T-cell (primary cell): Measurements from ENCODE around the gene RAB7A. TPM values are rescaled to one million over a fixed set of nuclear protein-coding genes. Genes with fewer than 3 reads are reported as not detected.

Experiments used
- ATAC-seq, 4 experiments: fragments of 200-7000 bp in 3 of 4; fragments of 150-1000 bp in 1 of 4; cut with Tn5 transposase; replicated peaks in 1 of 4; 1 replicate in 3 of 4; 2 replicates in 1 of 4; pipeline ENCODE4 v1.10.0; 2021; ENCODE audit warnings: moderate library complexity in 3 of 4, mild to moderate bottlenecking in 2 of 4, moderate number of reproducible peaks in 1 of 4
- CTCF ChIA-PET, 2 donors: fragments of 300-600 bp; sonication (Branson Sonifier 250); formaldehyde crosslinking; loops; one replicate each; lab custom pipeline; 2022; ENCODE audit warnings: antibody characterized with exemption in 2 of 2; lab: Charles Lee
- POLR2A ChIA-PET, 2 donors: fragments of 300-600 bp; sonication (Branson Sonifier 250); formaldehyde crosslinking; loops; one replicate each; lab custom pipeline; 2022; ENCODE audit warnings: antibody characterized with exemption in 2 of 2; lab: Charles Lee
- DNase-seq, 35 experiments: peaks; one replicate each; pipeline versions ENCODE4 v3.0.0 to v3.0.0-alpha.2; 2013 to 2023
- H3K27ac ChIP-seq: one replicate; pipeline ENCODE4 v1.5.1; 2013; ENCODE audit warnings: low read length
- H3K27me3 ChIP-seq, 2 experiments: replicated peaks in 1 of 2; 1 replicate in 1 of 2; 2 replicates in 1 of 2; pipeline versions ENCODE4 v1.6.1 to v1.7.0; 2013; ENCODE audit warnings: low read length in 1 of 2, mixed read lengths in 1 of 2; ENCODE audit not compliant: control insufficient read depth in 2 of 2, insufficient read depth in 2 of 2; ENCODE audit errors: extremely low read depth in 1 of 2
- H3K36me3 ChIP-seq, 2 donors: 1 replicate in 1 of 2; 2 replicates in 1 of 2; pipeline versions ENCODE4 v1.6.1 to v1.7.0; 2013; ENCODE audit warnings: low read length in 1 of 2; ENCODE audit not compliant: control insufficient read depth in 2 of 2, insufficient read depth in 1 of 2; ENCODE audit errors: extremely low read depth in 1 of 2
- H3K4me1 ChIP-seq, 2 experiments: 1 replicate in 1 of 2; 2 replicates in 1 of 2; pipeline versions ENCODE4 v1.6.1 to v1.7.0; 2013; ENCODE audit warnings: low read length in 2 of 2, mixed read lengths in 1 of 2; ENCODE audit not compliant: insufficient read depth in 2 of 2, control insufficient read depth in 1 of 2; ENCODE audit errors: extremely low read depth in 1 of 2
- H3K4me3 ChIP-seq, 2 donors: 1 replicate in 1 of 2; 2 replicates in 1 of 2; pipeline versions ENCODE4 v1.5.1 to v1.7.0; 2013; ENCODE audit warnings: mild to moderate bottlenecking in 2 of 2, low read length in 1 of 2, moderate library complexity in 1 of 2; ENCODE audit not compliant: control insufficient read depth in 1 of 2; ENCODE audit errors: extremely low read depth in 1 of 2
- H3K9me3 ChIP-seq: 2 replicates; pipeline ENCODE4 v1.7.0; 2013
- H3K27ac Mint-ChIP-seq, 2 donors: one replicate each; pipeline ENCODE4 v1.8.0; 2020 to 2021; ENCODE audit warnings: mild to moderate bottlenecking in 2 of 2, mixed read lengths in 2 of 2
- H3K27me3 Mint-ChIP-seq, 2 donors: one replicate each; pipeline ENCODE4 v1.8.0; 2021 to 2022; ENCODE audit warnings: mixed read lengths in 2 of 2
- H3K36me3 Mint-ChIP-seq: one replicate; pipeline ENCODE4 v1.8.0; 2021; ENCODE audit warnings: mixed read lengths
- H3K4me1 Mint-ChIP-seq, 3 donors: one replicate each; pipeline ENCODE4 v1.8.0; 2020 to 2022; ENCODE audit warnings: mixed read lengths in 3 of 3, mild to moderate bottlenecking in 1 of 3
- H3K4me3 Mint-ChIP-seq, 3 donors: one replicate each; pipeline ENCODE4 v1.8.0; 2020 to 2022; ENCODE audit warnings: mild to moderate bottlenecking in 3 of 3, mixed read lengths in 3 of 3, moderate library complexity in 3 of 3
- H3K9me3 Mint-ChIP-seq, 3 donors: one replicate each; pipeline ENCODE4 v1.8.0; 2020 to 2022; ENCODE audit warnings: mixed read lengths in 3 of 3
- WGBS: methylation state at CpG from one replicate; pipeline ENCODE4 v1.1.5; 2013; ENCODE audit warnings: missing lambda C conversion rate; ENCODE audit not compliant: insufficient coverage; 5-methylcytosine and 5-hydroxymethylcytosine counted together
- total RNA-seq, 35 experiments: library from RNA in 6 of 35; stranded (reverse) in 6 of 35; fragments of 120-200 nt in 1 of 35; gene quantifications; one replicate each; pipeline versions ENCODE4 v1.2.1 to v1.2.4 and lab custom pipeline; 2013 to 2026

The RAB7A gene
- total RNA-seq, 5 donors from 2014 or later (not counting 1 experiment from before 2014, with no cell fraction given), result 130 to 161 (median 140) TPM

- 86% methylated on average over 3 of the region's 11 CpGs for WGBS
- Histone ChIP-seq H3K4me1 (peaks cover 0 to 12% of the 10 kb centered on the region in 2 experiments), H3K4me3 (no peak overlapping the region), H3K9me3 (no peaks in the 10 kb centered on the region), H3K36me3 (no peaks in the 10 kb centered on the region), H3K27ac (no peak overlapping the region), H3K27me3 (peaks cover 0 to 20% of the 10 kb centered on the region in 2 experiments)
- ChIA-PET POLR2A (interaction anchor here in 1 of 2 donors (0.6 kb wide), 1 partner anchor 73 kb away, joined by 3 read pairs; no protein-coding TSS in a partner anchor), CTCF (no interaction called here)
- Mint-ChIP-seq H3K4me1 (peaks cover 1 to 6% (median 2%) of the 10 kb centered on the region in 3 donors), H3K9me3 (no peaks in the 10 kb centered on the region), H3K27ac (no peak overlapping the region), H3K4me3 (no peak overlapping the region), H3K27me3 (peaks cover 0 to 2% of the 10 kb centered on the region in 2 donors), H3K36me3 (no peaks in the 10 kb centered on the region)
- ATAC-seq, result no peak
- no peak for DNase-seq
These were observed 24.4 kb upstream of the RAB7A start for GRCh38 chr3:128701342-128702212.

- no peaks in the 10 kb centered on the region for H3K9me3 ChIP-seq
- no peak overlapping the region for H3K27ac Mint-ChIP-seq
- H3K4me1 Mint-ChIP-seq, result peaks cover 1 to 6% (median 2%) of the 10 kb centered on the region in 3 donors
- peaks cover 0 to 15% of the 10 kb centered on the region in 2 experiments for H3K27me3 ChIP-seq
- peaks cover 0 to 2% of the 10 kb centered on the region in 2 donors for H3K27me3 Mint-ChIP-seq
- no peaks in the 10 kb centered on the region for H3K36me3 ChIP-seq
- ChIA-PET CTCF (interaction anchor here in 1 of 2 donors (0.7 kb wide), 1 partner anchor 337 kb away, joined by 3 read pairs; no protein-coding TSS in a partner anchor), POLR2A (no interaction called here)
- no peaks in the 10 kb centered on the region for H3K36me3 Mint-ChIP-seq
- no peak overlapping the region for H3K4me3 ChIP-seq
- no peak for DNase-seq
- H3K4me1 ChIP-seq, result peaks cover 0 to 12% of the 10 kb centered on the region in 2 experiments
- no peak for ATAC-seq
- H3K27ac ChIP-seq, result no peak overlapping the region
- no peaks in the 10 kb centered on the region for H3K9me3 Mint-ChIP-seq
- WGBS, result 71% methylated on average over 1 of the region's 3 CpGs
- no peak overlapping the region for H3K4me3 Mint-ChIP-seq
These were observed 23.6 kb upstream of the RAB7A start for GRCh38 chr3:128702391-128702790.

GRCh38 chr3:128703561-128703960, 22.4 kb upstream of the RAB7A start:
- no CpG with 5 or more reads among the region's 5 CpGs for WGBS
- no peak for ATAC-seq
- DNase-seq, result no peak
- no peaks in the 10 kb centered on the region for H3K9me3 ChIP-seq
- H3K27ac ChIP-seq, result no peak overlapping the region
- H3K4me3 Mint-ChIP-seq, result no peak overlapping the region
- H3K4me3 ChIP-seq, result no peak overlapping the region
- H3K27ac Mint-ChIP-seq, result no peak overlapping the region
- no peaks in the 10 kb centered on the region for H3K36me3 Mint-ChIP-seq
- peaks cover 0 to 5% of the 10 kb centered on the region in 2 experiments for H3K27me3 ChIP-seq
- no peaks in the 10 kb centered on the region for H3K36me3 ChIP-seq
- no peaks in the 10 kb centered on the region for H3K9me3 Mint-ChIP-seq
- peaks cover 0 to 4% of the 10 kb centered on the region in 2 experiments for H3K4me1 ChIP-seq
- H3K27me3 Mint-ChIP-seq, result peaks cover 0 to 1% of the 10 kb centered on the region in 2 donors
- peaks cover 1 to 6% (median 2%) of the 10 kb centered on the region in 3 donors for H3K4me1 Mint-ChIP-seq
- ChIA-PET POLR2A (interaction anchor here in 1 of 2 donors (0.6 kb wide), 1 partner anchor 24 kb away, joined by 3 read pairs; no protein-coding TSS in a partner anchor), CTCF (interaction anchor here (0.6 to 1.8 kb wide), 3 partner anchors 23 to 156 kb away, joined by 3 to 4 read pairs (median 3); no protein-coding TSS in a partner anchor)

- H3K27ac ChIP-seq, result no peak overlapping the region
- POLR2A ChIA-PET, result interaction anchor here in 1 of 2 donors (0.6 kb wide), 1 partner anchor 306 kb away, joined by 3 read pairs; no protein-coding TSS in a partner anchor
- Mint-ChIP-seq H3K4me3 (no peak overlapping the region), H3K4me1 (peaks cover 0 to 6% (median 0%) of the 10 kb centered on the region in 3 donors), H3K27ac (no peak overlapping the region), H3K9me3 (no peaks in the 10 kb centered on the region), H3K27me3 (no peaks in the 10 kb centered on the region), H3K36me3 (no peaks in the 10 kb centered on the region)
- H3K4me1 ChIP-seq, result no peaks in the 10 kb centered on the region
- WGBS, result 84% methylated on average over 4 of the region's 7 CpGs
- DNase-seq, result no peak
- ATAC-seq, result no peak
- no peaks in the 10 kb centered on the region for H3K36me3 ChIP-seq
- H3K27me3 ChIP-seq, result no peaks in the 10 kb centered on the region
- no peaks in the 10 kb centered on the region for H3K9me3 ChIP-seq
- CTCF ChIA-PET, result no interaction called here
- H3K4me3 ChIP-seq, result no peak overlapping the region
These were observed 19.8 kb upstream of the RAB7A start for GRCh38 chr3:128706086-128706615.

- ATAC-seq (no peak), DNase-seq (no peak)
- no peaks in the 10 kb centered on the region for H3K9me3 Mint-ChIP-seq
- no peak overlapping the region for H3K4me3 ChIP-seq
- no peak overlapping the region for H3K4me3 Mint-ChIP-seq
- H3K27ac ChIP-seq, result no peak overlapping the region
- peaks cover 0 to 6% of the 10 kb centered on the region in 2 experiments for H3K27me3 ChIP-seq
- no peaks in the 10 kb centered on the region for H3K4me1 ChIP-seq
- H3K36me3 Mint-ChIP-seq, result no peaks in the 10 kb centered on the region
- no peaks in the 10 kb centered on the region for H3K27me3 Mint-ChIP-seq
- CTCF ChIA-PET, result interaction anchor here in 1 of 2 donors (0.5 kb wide), 1 partner anchor 13 kb away, joined by 3 read pairs; no protein-coding TSS in a partner anchor
- WGBS, result no CpG with 5 or more reads among the region's 2 CpGs
- no peak overlapping the region for H3K27ac Mint-ChIP-seq
- POLR2A ChIA-PET, result interaction anchor here in 1 of 2 donors (0.6 kb wide), 1 partner anchor 42 kb away, joined by 4 read pairs; no protein-coding TSS in a partner anchor
- H3K9me3 ChIP-seq, result no peaks in the 10 kb centered on the region
- H3K36me3 ChIP-seq, result no peaks in the 10 kb centered on the region
- H3K4me1 Mint-ChIP-seq, result no peaks in the 10 kb centered on the region
These were observed 18.0 kb upstream of the RAB7A start for GRCh38 chr3:128707928-128708494.

GRCh38 chr3:128709038-128709437, 16.9 kb upstream of the RAB7A start:
- DNase-seq (no peak), ATAC-seq (no peak)
- H3K4me3 ChIP-seq, result no peak overlapping the region
- CTCF ChIA-PET, result no interaction called here
- peaks cover 0 to 8% of the 10 kb centered on the region in 2 experiments for H3K27me3 ChIP-seq
- Mint-ChIP-seq H3K36me3 (no peaks in the 10 kb centered on the region), H3K9me3 (no peaks in the 10 kb centered on the region), H3K27ac (no peak overlapping the region), H3K27me3 (no peaks in the 10 kb centered on the region), H3K4me1 (no peaks in the 10 kb centered on the region), H3K4me3 (no peak overlapping the region)
- H3K27ac ChIP-seq, result no peak overlapping the region
- H3K9me3 ChIP-seq, result no peaks in the 10 kb centered on the region
- H3K36me3 ChIP-seq, result no peaks in the 10 kb centered on the region
- WGBS, result 85% methylated on average over 3 of the region's 4 CpGs
- H3K4me1 ChIP-seq, result no peaks in the 10 kb centered on the region
- POLR2A ChIA-PET, result no interaction called here
